Measurements from ENCODE around the gene MPZL1. TPM values are rescaled to one million over a fixed set of nuclear protein-coding genes. Genes with fewer than 3 reads are reported as not detected.

The MPZL1 gene
- total RNA-seq, 4 donors from 2014 or later, result 32.9 to 79.5 (median 58.2) TPM

DNA sequence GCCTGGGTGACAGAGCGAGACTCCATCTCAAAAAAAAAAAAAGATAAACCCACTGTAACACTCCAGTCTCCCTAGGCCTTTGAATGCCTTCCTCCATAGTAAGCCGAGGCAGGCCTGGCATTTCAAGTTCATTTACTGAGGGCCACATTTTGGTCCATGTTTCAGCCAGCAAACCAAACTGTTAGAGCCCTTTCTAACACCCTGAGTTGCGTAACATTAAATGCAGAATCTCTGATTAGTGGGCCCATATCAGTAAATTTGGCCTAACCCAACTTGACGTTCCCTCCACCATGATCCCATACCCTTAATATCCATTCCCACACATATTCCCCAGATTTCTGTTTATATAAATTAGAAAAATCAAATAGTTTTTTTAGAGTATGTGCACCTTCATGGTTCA, 12.4 kb downstream of the MPZL1 start:
- intact Hi-C loops (cut with DNase I; ENCODE audit: low total_unique reads), result no loop called here
- Histone ChIP-seq H3K27ac (no peak overlapping the region), H3K36me3 (no peaks in the 10 kb centered on the region), H3K27me3 (no peaks in the 10 kb centered on the region), H3K9me3 (no peaks in the 10 kb centered on the region), H3K4me1 (peaks cover 11 to 43% (median 34%) of the 10 kb centered on the region in 4 donors), H3K4me3 (no peak overlapping the region)
- DNase-seq, result no peak
- in situ Hi-C loops (cut with MboI; ENCODE audit: low pct_ligation_motif_present in 1 of 4, low pct_unique_long_range_greater_than_20kb in 1 of 4, low sequenced_read_pairs in 3 of 4), result loop anchor here in 1 of 4 donors (5.0 kb wide), 1 partner anchor 68 kb away; no protein-coding TSS in a partner anchor
- 94 to 98% methylated on average over 2 to 4 of the region's 4 CpGs for whole genome bisulfite sequencing, 2 donors (ENCODE audit: low coverage in 1 of 2)
- TF ChIP-seq EP300 (IDR thresholded peaks at IDR 0.05; ENCODE audit: low read depth), result no peak
- TF ChIP-seq POLR2A (IDR thresholded peaks at IDR 0.05), result no peak
- TF ChIP-seq, protein P1, sequence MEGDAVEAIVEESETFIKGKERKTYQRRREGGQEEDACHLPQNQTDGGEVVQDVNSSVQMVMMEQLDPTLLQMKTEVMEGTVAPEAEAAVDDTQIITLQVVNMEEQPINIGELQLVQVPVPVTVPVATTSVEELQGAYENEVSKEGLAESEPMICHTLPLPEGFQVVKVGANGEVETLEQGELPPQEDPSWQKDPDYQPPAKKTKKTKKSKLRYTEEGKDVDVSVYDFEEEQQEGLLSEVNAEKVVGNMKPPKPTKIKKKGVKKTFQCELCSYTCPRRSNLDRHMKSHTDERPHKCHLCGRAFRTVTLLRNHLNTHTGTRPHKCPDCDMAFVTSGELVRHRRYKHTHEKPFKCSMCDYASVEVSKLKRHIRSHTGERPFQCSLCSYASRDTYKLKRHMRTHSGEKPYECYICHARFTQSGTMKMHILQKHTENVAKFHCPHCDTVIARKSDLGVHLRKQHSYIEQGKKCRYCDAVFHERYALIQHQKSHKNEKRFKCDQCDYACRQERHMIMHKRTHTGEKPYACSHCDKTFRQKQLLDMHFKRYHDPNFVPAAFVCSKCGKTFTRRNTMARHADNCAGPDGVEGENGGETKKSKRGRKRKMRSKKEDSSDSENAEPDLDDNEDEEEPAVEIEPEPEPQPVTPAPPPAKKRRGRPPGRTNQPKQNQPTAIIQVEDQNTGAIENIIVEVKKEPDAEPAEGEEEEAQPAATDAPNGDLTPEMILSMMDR (IDR thresholded peaks at IDR 0.05), result no peak
- TF ChIP-seq POLR2AphosphoS5 (IDR thresholded peaks at IDR 0.05), result no peak

DNA sequence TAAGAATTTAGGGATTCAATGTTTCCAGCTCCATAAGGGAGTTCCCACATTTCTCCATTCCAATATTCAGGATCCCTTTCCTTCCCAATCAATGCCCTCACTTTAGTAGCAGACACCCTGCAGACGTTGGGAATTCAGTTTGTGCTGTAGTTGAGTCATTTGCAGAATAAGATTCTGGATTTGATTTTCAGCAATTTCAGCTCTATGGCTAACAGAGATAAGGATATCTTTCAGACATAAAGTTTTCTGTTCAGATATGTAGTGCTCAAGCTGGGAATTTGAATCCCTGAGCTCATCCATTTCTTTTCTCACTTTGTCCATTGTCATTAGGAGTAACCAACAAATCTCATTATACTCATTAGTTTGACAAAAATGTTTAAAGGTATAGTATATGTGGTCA, 13.1 kb downstream of the MPZL1 start:
- intact Hi-C loops (cut with DNase I; ENCODE audit: low total_unique reads) (no loop called here), in situ Hi-C loops (cut with MboI; ENCODE audit: low pct_ligation_motif_present in 1 of 4, low pct_unique_long_range_greater_than_20kb in 1 of 4, low sequenced_read_pairs in 3 of 4) (loop anchor here in 1 of 4 donors (5.0 kb wide), 1 partner anchor 67 kb away; no protein-coding TSS in a partner anchor)
- peaks cover 11 to 44% (median 34%) of the 10 kb centered on the region in 4 donors for H3K4me1 ChIP-seq
- DNase-seq, result no peak
- H3K27ac ChIP-seq, result no peak overlapping the region
- 75 to 80% methylated on average over 1 of the region's 1 CpG for WGBS, 2 donors (ENCODE audit: low coverage in 1 of 2)
- no peaks in the 10 kb centered on the region for H3K27me3 ChIP-seq
- no peaks in the 10 kb centered on the region for H3K36me3 ChIP-seq
- H3K4me3 ChIP-seq, result no peak overlapping the region
- no peaks in the 10 kb centered on the region for H3K9me3 ChIP-seq
- no peak for TF ChIP-seq POLR2AphosphoS5 (IDR thresholded peaks at IDR 0.05)
- TF ChIP-seq, protein P1 (IDR thresholded peaks at IDR 0.05), result no peak
- no peak for TF ChIP-seq POLR2A (IDR thresholded peaks at IDR 0.05)
- TF ChIP-seq EP300 (IDR thresholded peaks at IDR 0.05; ENCODE audit: low read depth), result no peak

DNA sequence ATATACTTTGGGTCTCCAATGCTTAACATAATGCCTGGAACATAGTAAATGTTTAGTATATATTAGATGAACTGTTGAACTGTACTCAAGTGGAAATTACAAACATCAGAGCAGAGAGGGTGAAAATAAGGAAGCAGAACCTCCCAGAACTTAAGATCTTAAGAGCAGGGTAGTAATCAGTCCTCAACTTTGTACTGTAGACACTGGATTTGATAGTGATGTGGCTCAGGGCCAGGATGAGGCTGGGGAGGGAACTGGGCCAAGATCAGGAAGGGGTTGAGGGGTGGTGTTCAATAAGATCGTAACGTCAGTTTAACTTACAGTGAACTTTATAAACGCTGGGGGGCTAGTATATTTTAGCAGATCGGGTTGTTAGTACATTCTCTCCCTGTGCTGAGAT, 15.4 kb downstream of the MPZL1 start:
- intact Hi-C loops (cut with DNase I; ENCODE audit: low total_unique reads) (no loop called here), in situ Hi-C loops (cut with MboI; ENCODE audit: low pct_ligation_motif_present in 1 of 4, low pct_unique_long_range_greater_than_20kb in 1 of 4, low sequenced_read_pairs in 3 of 4) (no loop called here)
- TF ChIP-seq POLR2A (IDR thresholded peaks at IDR 0.05) (no peak), POLR2AphosphoS5 (IDR thresholded peaks at IDR 0.05) (peak in 2 of 3 donors; percentile 32 to 51), EP300 (IDR thresholded peaks at IDR 0.05; ENCODE audit: low read depth) (no peak)
- TF ChIP-seq, protein P1 (IDR thresholded peaks at IDR 0.05), result no peak
- H3K4me3 ChIP-seq, result no peak overlapping the region
- no peaks in the 10 kb centered on the region for H3K36me3 ChIP-seq
- no peaks in the 10 kb centered on the region for H3K27me3 ChIP-seq
- WGBS, 2 donors (ENCODE audit: low coverage in 1 of 2), result 53% methylated on average over 4 of the region's 4 CpGs; no CpG with 5 or more reads in 1 of the 2 donors
- H3K9me3 ChIP-seq, result no peaks in the 10 kb centered on the region
- H3K4me1 ChIP-seq, result peaks cover 11 to 56% (median 43%) of the 10 kb centered on the region in 4 donors
- peak overlapping the region; percentile 53 to 82 (median 76) for H3K27ac ChIP-seq
- peak; percentile 81 for DNase-seq

DNA sequence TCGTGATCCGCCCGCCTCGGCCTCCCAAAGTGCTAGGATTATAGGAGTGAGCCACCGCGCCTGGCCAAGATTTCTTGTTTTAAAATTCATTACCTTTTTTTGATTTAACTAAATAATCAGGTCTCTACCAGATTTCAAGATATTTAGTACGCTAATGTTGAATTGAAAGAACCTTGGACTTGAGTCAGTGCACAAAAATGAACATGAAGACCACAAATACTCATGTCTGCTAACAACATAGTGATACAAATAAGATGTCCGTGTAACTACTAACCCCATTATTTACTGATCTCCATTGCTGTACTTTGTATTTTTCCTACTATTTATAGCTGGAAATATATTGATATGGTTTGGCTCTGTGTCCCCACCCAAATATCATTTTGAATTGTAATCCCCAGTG, 16.4 kb downstream of the MPZL1 start:
- Histone ChIP-seq H3K27ac (peak overlapping the region; percentile 69 to 82 (median 82)), H3K4me1 (peaks cover 11 to 66% (median 43%) of the 10 kb centered on the region in 4 donors), H3K9me3 (no peaks in the 10 kb centered on the region), H3K4me3 (no peak overlapping the region), H3K36me3 (no peaks in the 10 kb centered on the region), H3K27me3 (no peaks in the 10 kb centered on the region)
- 96 to 98% methylated on average over 8 of the region's 8 CpGs for WGBS, 2 donors (ENCODE audit: low coverage in 1 of 2)
- in situ Hi-C loops (cut with MboI; ENCODE audit: low pct_ligation_motif_present in 1 of 4, low pct_unique_long_range_greater_than_20kb in 1 of 4, low sequenced_read_pairs in 3 of 4) (no loop called here), intact Hi-C loops (cut with DNase I; ENCODE audit: low total_unique reads) (no loop called here)
- DNase-seq, result no peak
- TF ChIP-seq, protein P1 (IDR thresholded peaks at IDR 0.05), result no peak
- no peak for TF ChIP-seq POLR2A (IDR thresholded peaks at IDR 0.05)
- no peak for TF ChIP-seq EP300 (IDR thresholded peaks at IDR 0.05; ENCODE audit: low read depth)
- no peak for TF ChIP-seq POLR2AphosphoS5 (IDR thresholded peaks at IDR 0.05)
